BE2C (cell line): Measurements from ENCODE around the gene CACNA2D2.

Source experiments
- DNase-seq: peaks from one replicate; pipeline ENCODE4 v3.0.0-alpha.2; 2020
- H3K27me3 ChIP-seq: fragments of 250-450 bp; sonication (Bioruptor Pico); 2 replicates; pipeline ENCODE4 v1.5.1; 2020; ENCODE audit warnings: mild to moderate bottlenecking
- H3K36me3 ChIP-seq: fragments of 250-450 bp; sonication (Bioruptor Pico); 2 replicates; pipeline ENCODE4 v1.5.1; 2020; ENCODE audit warnings: mild to moderate bottlenecking
- H3K4me1 ChIP-seq: fragments of 250-450 bp; sonication (Bioruptor Pico); 2 replicates; pipeline ENCODE4 v1.5.1; 2020
- H3K4me3 ChIP-seq: 2 replicates; pipeline ENCODE4 v1.5.1; 2011; ENCODE audit warnings: low read depth, low read length
- H3K9me3 ChIP-seq: fragments of 250-450 bp; sonication (Bioruptor Pico); 2 replicates; pipeline ENCODE4 v1.5.1; 2020
- TF ChIP-seq, protein P1 (sequence below): IDR thresholded peaks from 2 replicates; pipeline ENCODE4 v1.5.1; 2012; ENCODE audit warnings: mild to moderate bottlenecking, low read depth, low read length

Gene CACNA2D2

DNA sequence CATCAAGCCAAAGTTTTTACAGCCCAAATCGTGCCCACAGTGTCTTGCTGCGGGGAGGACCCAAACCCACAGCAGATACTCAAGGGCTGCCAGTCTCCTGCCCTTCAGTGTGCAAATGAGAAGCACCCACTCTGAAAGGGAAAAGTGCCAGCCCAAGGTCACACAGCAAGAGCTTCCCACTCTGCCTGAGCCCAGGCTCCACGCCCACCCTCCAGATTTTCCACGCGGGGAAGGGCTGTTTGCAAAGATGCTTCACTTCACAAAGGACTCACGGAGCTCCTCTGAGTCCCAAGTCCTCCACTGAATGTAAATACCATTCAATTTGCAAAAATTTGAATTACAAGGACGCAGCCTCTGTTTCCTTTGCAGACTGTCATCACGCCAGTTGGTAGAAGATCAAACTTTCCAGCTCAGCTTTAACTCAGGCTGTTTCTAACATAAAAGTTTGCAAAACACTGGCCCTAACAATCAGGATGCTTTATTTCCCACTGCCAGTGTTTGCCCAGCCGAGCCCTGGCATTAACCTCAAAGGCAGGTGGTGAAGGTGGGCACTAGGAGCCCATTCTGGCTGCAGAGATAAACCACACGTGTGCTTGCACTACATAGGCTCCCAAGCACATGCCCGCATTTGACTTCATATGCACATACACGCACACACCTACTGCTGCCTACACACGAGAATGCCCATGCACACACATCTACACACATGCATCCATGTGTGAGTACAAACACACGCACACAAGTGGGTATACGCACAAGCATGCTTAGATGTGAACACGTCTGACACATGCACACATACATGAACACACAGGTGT, 7.6 kb downstream of the CACNA2D2 start:
- H3K4me1 ChIP-seq = no peaks in the 10 kb centered on the region
- no peaks in the 10 kb centered on the region for H3K27me3 ChIP-seq
- H3K4me3 ChIP-seq = no peak overlapping the region
- TF ChIP-seq, protein P1, sequence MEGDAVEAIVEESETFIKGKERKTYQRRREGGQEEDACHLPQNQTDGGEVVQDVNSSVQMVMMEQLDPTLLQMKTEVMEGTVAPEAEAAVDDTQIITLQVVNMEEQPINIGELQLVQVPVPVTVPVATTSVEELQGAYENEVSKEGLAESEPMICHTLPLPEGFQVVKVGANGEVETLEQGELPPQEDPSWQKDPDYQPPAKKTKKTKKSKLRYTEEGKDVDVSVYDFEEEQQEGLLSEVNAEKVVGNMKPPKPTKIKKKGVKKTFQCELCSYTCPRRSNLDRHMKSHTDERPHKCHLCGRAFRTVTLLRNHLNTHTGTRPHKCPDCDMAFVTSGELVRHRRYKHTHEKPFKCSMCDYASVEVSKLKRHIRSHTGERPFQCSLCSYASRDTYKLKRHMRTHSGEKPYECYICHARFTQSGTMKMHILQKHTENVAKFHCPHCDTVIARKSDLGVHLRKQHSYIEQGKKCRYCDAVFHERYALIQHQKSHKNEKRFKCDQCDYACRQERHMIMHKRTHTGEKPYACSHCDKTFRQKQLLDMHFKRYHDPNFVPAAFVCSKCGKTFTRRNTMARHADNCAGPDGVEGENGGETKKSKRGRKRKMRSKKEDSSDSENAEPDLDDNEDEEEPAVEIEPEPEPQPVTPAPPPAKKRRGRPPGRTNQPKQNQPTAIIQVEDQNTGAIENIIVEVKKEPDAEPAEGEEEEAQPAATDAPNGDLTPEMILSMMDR = no peak
- no peak for DNase-seq
- no peaks in the 10 kb centered on the region for H3K36me3 ChIP-seq
- no peaks in the 10 kb centered on the region for H3K9me3 ChIP-seq

DNA sequence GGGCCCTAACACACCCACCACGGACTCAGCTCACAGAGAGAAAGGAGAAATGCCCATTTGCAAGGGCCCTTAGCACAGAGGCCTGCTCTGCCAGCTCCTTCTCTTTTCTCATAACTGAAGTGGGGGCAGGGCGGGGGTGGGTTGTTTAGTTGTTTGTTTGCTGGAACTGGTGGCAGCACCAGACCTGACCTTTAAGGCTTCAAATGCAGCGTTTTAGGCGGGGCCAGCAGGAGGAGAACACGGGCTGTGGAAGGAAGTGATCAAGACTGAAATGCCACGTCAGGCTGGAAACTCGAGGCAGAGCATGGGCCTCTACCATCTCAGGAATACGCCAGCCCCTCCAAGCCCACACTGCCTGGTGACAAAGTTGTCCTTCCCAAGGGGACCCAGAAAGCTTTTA, 9.3 kb downstream of the CACNA2D2 start:
- Histone ChIP-seq H3K9me3 (no peaks in the 10 kb centered on the region), H3K4me3 (no peak overlapping the region), H3K36me3 (no peaks in the 10 kb centered on the region), H3K4me1 (no peaks in the 10 kb centered on the region), H3K27me3 (no peaks in the 10 kb centered on the region)
- TF ChIP-seq, protein P1 = no peak
- no peak for DNase-seq

GRCh38 chr3:50493623-50494022, 9.8 kb downstream of the CACNA2D2 start:
- H3K36me3 ChIP-seq = no peaks in the 10 kb centered on the region
- no peaks in the 10 kb centered on the region for H3K4me1 ChIP-seq
- H3K9me3 ChIP-seq = no peaks in the 10 kb centered on the region
- DNase-seq = no peak
- H3K4me3 ChIP-seq = no peak overlapping the region
- H3K27me3 ChIP-seq = no peaks in the 10 kb centered on the region
- TF ChIP-seq, protein P1 = no peak

- Histone ChIP-seq H3K4me1 (no peaks in the 10 kb centered on the region), H3K4me3 (no peak overlapping the region), H3K9me3 (no peaks in the 10 kb centered on the region), H3K27me3 (no peaks in the 10 kb centered on the region), H3K36me3 (no peaks in the 10 kb centered on the region)
- TF ChIP-seq, protein P1 = no peak
- DNase-seq = no peak
Measured at GRCh38 chr3:50493086-50493485, 10.3 kb downstream of the CACNA2D2 start.

DNA sequence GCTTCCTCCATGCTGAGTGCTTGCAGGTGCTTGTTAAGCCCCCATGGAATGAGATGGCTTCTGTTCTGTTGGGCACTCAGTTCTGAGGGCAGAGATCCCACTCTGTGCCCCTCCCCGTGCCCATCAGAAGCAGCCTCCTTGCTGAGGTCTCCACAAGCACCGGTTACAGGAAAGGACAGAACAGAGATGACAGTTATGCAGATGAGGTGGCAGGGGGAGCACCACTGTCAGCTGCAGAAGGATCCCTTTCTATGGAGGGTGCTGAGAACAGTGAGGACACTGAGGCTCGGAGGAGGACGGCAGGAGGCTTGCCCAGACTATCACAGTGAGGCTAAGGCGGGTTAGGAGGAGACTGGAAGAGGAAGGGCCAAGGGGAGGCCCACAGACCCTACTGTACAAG, 12.4 kb downstream of the CACNA2D2 start:
- no peaks in the 10 kb centered on the region for H3K9me3 ChIP-seq
- H3K27me3 ChIP-seq = no peaks in the 10 kb centered on the region
- no peaks in the 10 kb centered on the region for H3K4me1 ChIP-seq
- TF ChIP-seq, protein P1 = no peak
- H3K4me3 ChIP-seq = no peak overlapping the region
- DNase-seq = no peak
- H3K36me3 ChIP-seq = no peaks in the 10 kb centered on the region

DNA sequence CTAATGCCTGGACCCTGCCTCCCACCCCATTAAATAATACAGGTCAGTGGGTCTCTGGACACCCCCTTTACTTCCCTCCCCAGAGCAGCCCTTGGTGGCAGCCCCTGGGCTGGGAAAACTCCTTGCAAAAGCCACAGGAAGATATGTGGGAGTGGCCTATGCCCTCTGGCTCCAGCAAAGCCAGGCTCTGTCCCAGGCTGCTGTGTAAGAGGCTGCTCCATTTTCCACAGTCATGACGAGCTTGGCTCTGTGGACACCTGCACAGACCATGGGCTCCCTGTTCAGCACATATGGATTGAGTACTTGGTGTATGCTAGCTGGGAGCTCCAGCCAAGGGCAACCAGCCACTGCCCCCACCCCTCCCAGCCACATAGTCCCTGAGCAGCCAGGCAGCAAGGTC, 13.0 kb downstream of the CACNA2D2 start:
- Histone ChIP-seq H3K4me3 (no peak overlapping the region), H3K4me1 (no peaks in the 10 kb centered on the region), H3K27me3 (no peaks in the 10 kb centered on the region), H3K9me3 (no peaks in the 10 kb centered on the region), H3K36me3 (no peaks in the 10 kb centered on the region)
- TF ChIP-seq, protein P1 = no peak
- DNase-seq = no peak
